B cell (primary cell): Measurements from ENCODE around the gene DOLPP1. TPM values are rescaled to one million over a fixed set of nuclear protein-coding genes. Genes with fewer than 3 reads are reported as not detected.
"Not testable (repeated sequence)": the region's sequence is repeated elsewhere in the genome, so short reads cannot be mapped to it uniquely, and the experiment has no call there.

Experiments
- ATAC-seq: fragments of 200-7000 bp; cut with Tn5 transposase; one replicate; pipeline ENCODE4 v1.10.0; 2021; ENCODE audit warnings: low read depth, mild to moderate bottlenecking, moderate number of reproducible peaks, moderate library complexity
- CTCF ChIA-PET: fragments of 350-600 bp; sonication (Branson Sonifier 250); formaldehyde crosslinking; loops from one replicate; lab custom pipeline; 2021; ENCODE audit warnings: antibody characterized with exemption, inconsistent platforms; lab: Charles Lee
- POLR2A ChIA-PET: fragments of 350-600 bp; sonication (Branson Sonifier 250); formaldehyde crosslinking; loops from one replicate; lab custom pipeline; 2021; ENCODE audit warnings: antibody characterized with exemption; lab: Charles Lee
- DNase-seq: peaks from one replicate; pipeline ENCODE4 v3.0.0; 2013
- H2AFZ ChIP-seq: 2 replicates; pipeline ENCODE4 v1.6.1; 2012; ENCODE audit warnings: mild to moderate bottlenecking, low read depth, low read length; ENCODE audit not compliant: insufficient read depth, poor library complexity, severe bottlenecking
- H3K27ac ChIP-seq, 2 donors: 1 replicate in 1 of 2; 2 replicates in 1 of 2; pipeline ENCODE4 v1.5.1; 2012 to 2013; ENCODE audit warnings: low read length in 2 of 2, mild to moderate bottlenecking in 2 of 2, moderate library complexity in 1 of 2
- H3K27me3 ChIP-seq, 4 experiments: fragments of 200-600 bp in 1 of 4; sonication (generic) in 1 of 4; replicated peaks in 1 of 4; 1 replicate in 2 of 4; 2 replicates in 2 of 4; pipeline versions ENCODE4 v1.6.1 to v1.7.0; 2013 to 2016; ENCODE audit warnings: low read length in 3 of 4, mild to moderate bottlenecking in 2 of 4, mixed read lengths in 1 of 4, moderate library complexity in 1 of 4; ENCODE audit not compliant: insufficient read depth in 4 of 4, control insufficient read depth in 3 of 4; ENCODE audit errors: control extremely low read depth in 1 of 4
- H3K36me3 ChIP-seq, 2 experiments: replicated peaks in 1 of 2; 1 replicate in 1 of 2; 2 replicates in 1 of 2; pipeline versions ENCODE4 v1.6.1 to v1.7.1; 2013; ENCODE audit warnings: low read length in 1 of 2; ENCODE audit not compliant: insufficient read depth in 2 of 2, control insufficient read depth in 1 of 2; ENCODE audit errors: control extremely low read depth in 1 of 2, extremely low read depth in 1 of 2
- H3K4me1 ChIP-seq, 2 donors: fragments of 200-600 bp in 1 of 2; sonication (generic) in 1 of 2; 1 replicate in 1 of 2; 2 replicates in 1 of 2; pipeline versions ENCODE4 v1.5.1 to v1.6.1; 2013 to 2017; ENCODE audit warnings: low read length in 2 of 2; ENCODE audit not compliant: control insufficient read depth in 2 of 2, insufficient read depth in 2 of 2
- H3K4me2 ChIP-seq: replicated peaks from 2 replicates; pipeline ENCODE3; 2012; ENCODE audit warnings: mild to moderate bottlenecking, low read depth, low read length; ENCODE audit not compliant: poor library complexity, severe bottlenecking
- H3K4me3 ChIP-seq, 5 experiments: fragments of 200-600 bp in 1 of 5; sonication (generic) in 1 of 5; 1 replicate in 3 of 5; 2 replicates in 2 of 5; pipeline versions ENCODE4 v1.5.1 to v1.7.0; 2011 to 2016; ENCODE audit warnings: low read length in 4 of 5, mild to moderate bottlenecking in 4 of 5, low read depth in 2 of 5, control low read depth in 1 of 5, moderate library complexity in 1 of 5; ENCODE audit not compliant: insufficient read depth in 1 of 5; ENCODE audit errors: control extremely low read depth in 1 of 5, extremely low read depth in 1 of 5
- H3K79me2 ChIP-seq: fragments of 200-600 bp; sonication (generic); one replicate; pipeline ENCODE4 v1.6.0; 2016; ENCODE audit warnings: low read length; ENCODE audit not compliant: control insufficient read depth, insufficient read depth
- H3K9ac ChIP-seq: fragments of 200-600 bp; sonication (generic); 2 replicates; pipeline ENCODE4 v1.6.1; 2017; ENCODE audit warnings: mild to moderate bottlenecking, low read length, moderate library complexity
- H3K9me3 ChIP-seq, 3 donors: one replicate each; pipeline versions ENCODE4 v1.6.1 to v1.7.1; 2013; ENCODE audit warnings: low read length in 2 of 3; ENCODE audit not compliant: control insufficient read depth in 2 of 3, insufficient read depth in 1 of 3; ENCODE audit errors: control extremely low read depth in 1 of 3
- H4K20me1 ChIP-seq: 2 replicates; pipeline ENCODE4 v1.6.0; 2012; ENCODE audit warnings: mild to moderate bottlenecking, low read length; ENCODE audit not compliant: insufficient read depth, control insufficient read depth, poor library complexity, severe bottlenecking
- H3K27ac Mint-ChIP-seq: one replicate; pipeline ENCODE4 v1.8.0; 2021; ENCODE audit warnings: mixed read lengths
- H3K27me3 Mint-ChIP-seq: one replicate; pipeline ENCODE4 v1.8.0; 2021; ENCODE audit warnings: mixed read lengths
- H3K4me1 Mint-ChIP-seq: one replicate; pipeline ENCODE4 v1.8.0; 2021; ENCODE audit warnings: mixed read lengths
- H3K4me3 Mint-ChIP-seq: one replicate; pipeline ENCODE4 v1.8.0; 2021; ENCODE audit warnings: mixed read lengths
- H3K9me3 Mint-ChIP-seq: one replicate; pipeline ENCODE4 v1.8.0; 2022; ENCODE audit warnings: mixed read lengths; ENCODE audit not compliant: insufficient read depth
- CTCF ChIP-seq: fragments of 200-600 bp; IDR thresholded peaks from one replicate; pipeline ENCODE4 v1.8.0; 2022; ENCODE audit warnings: antibody characterized with exemption, mild to moderate bottlenecking
- EZH2 ChIP-seq: IDR thresholded peaks from 2 replicates; pipeline ENCODE4 v1.6.1; 2012; ENCODE audit warnings: borderline replicate concordance, low read depth, mild to moderate bottlenecking, moderate library complexity, low read length; ENCODE audit not compliant: insufficient read depth, poor library complexity, severe bottlenecking
- WGBS: methylation state at CpG from one replicate; pipeline ENCODE4 v1.1.5; 2013; ENCODE audit warnings: missing lambda C conversion rate; ENCODE audit not compliant: insufficient coverage; 5-methylcytosine and 5-hydroxymethylcytosine counted together
- intact Hi-C: fragments of 100-400 bp; cut with micrococcal nuclease; formaldehyde crosslinking; loops from one replicate; pipeline ENCODE4 v1.10.0; 2022
- polyA plus RNA-seq: library from polyadenylated mRNA; depleted of rRNA; stranded (reverse); fragments of >200 nt; gene quantifications from 2 replicates; pipeline ENCODE4 v1.2.3, GENCODE V29; 2012
- total RNA-seq, 2 donors: library from RNA; stranded (reverse); fragments of 120-200 nt in 1 of 2; gene quantifications; 1 replicate in 1 of 2; 2 replicates in 1 of 2; pipeline versions ENCODE4 v1.2.3 to v1.2.4, GENCODE V29; 2013 to 2022

Gene DOLPP1
- total and polyA plus RNA-seq, 2 donors (not counting 1 experiment from before 2014, with no cell fraction given): 4.7 to 8.6 TPM

DNA sequence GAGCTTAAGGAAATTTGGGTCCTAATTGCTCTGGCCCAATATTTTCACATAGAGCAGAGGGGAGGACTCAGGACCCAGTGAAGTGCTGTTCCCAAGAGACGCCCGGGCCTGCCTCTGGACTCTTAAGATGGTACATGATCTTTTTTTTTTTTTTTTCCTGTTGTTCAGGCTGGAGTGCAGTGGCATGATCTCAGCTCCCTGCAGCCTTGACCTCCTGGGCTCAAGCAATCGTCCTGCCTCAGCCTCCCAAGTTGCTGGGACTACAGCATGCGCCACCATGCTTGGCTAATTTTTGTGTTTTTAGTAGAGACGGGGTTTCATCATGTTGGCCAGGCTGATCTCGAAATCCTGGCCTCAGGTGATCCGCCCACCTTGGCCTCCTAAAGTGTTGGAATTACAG, 49.4 kb downstream of the DOLPP1 start:
- intact Hi-C loops: loop anchor here (5.0 kb wide), 1 partner anchor 1107 kb away; no protein-coding TSS in a partner anchor
- H3K27ac Mint-ChIP-seq, H3K9ac ChIP-seq, ATAC-seq, H3K9me3 ChIP-seq, H3K4me3 Mint-ChIP-seq, H3K4me1 ChIP-seq, H3K79me2 ChIP-seq, H3K4me3 ChIP-seq, DNase-seq, H3K27ac ChIP-seq, H3K27me3 Mint-ChIP-seq, H3K27me3 ChIP-seq, H3K4me2 ChIP-seq, H2AFZ ChIP-seq, H4K20me1 ChIP-seq, H3K4me1 Mint-ChIP-seq, H3K9me3 Mint-ChIP-seq: not testable (repeated sequence)
- POLR2A ChIA-PET: interaction anchor here (1.8 kb wide), 1 partner anchor 494 kb away, joined by 7 read pairs; no protein-coding TSS in a partner anchor
- CTCF ChIA-PET: interaction anchor here (0.7 to 18.9 kb wide), 11 partner anchors 8 to 660 kb away, joined by 3 to 382 read pairs (median 29); partner anchors contain the start of genes C9orf50, IER5L and NTMT1
- 100% methylated on average over 5 of the region's 7 CpGs for WGBS
- H3K36me3 ChIP-seq: peaks cover 1 to 42% of the 10 kb centered on the region in 2 experiments

DNA sequence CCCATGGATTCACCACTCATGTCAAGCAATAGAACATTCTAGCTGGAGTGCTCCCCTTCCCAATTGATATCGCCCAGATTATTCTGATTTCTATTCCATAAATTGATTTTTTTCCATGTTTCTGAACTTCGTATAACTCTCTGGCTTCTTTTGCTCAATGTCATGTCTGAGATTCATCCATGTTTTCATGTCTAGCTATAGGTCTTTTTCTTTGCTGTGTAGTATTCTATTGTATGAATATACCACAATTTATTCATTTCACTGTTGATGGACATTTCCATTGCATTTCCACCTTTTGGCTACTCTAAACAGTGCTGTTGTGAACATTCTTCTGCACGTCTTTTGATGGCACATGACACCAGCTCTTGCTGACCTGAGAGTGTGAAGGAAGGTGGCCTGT, 49.9 kb downstream of the DOLPP1 start:
- Histone ChIP-seq H4K20me1 (peaks cover 8% of the 10 kb centered on the region), H3K36me3 (peaks cover 1 to 37% of the 10 kb centered on the region in 2 experiments), H3K27ac (no peak overlapping the region), H3K4me1 (peaks cover 4 to 8% of the 10 kb centered on the region in 2 donors), H3K4me3 (no peak overlapping the region), H3K9me3 (no peaks in the 10 kb centered on the region), H3K79me2 (no peaks in the 10 kb centered on the region), H2AFZ (no peak overlapping the region), H3K9ac (no peak overlapping the region), H3K27me3 (no peaks in the 10 kb centered on the region), H3K4me2 (no peak overlapping the region)
- H3K4me1 Mint-ChIP-seq: peaks cover 5% of the 10 kb centered on the region
- CTCF ChIA-PET: interaction anchor here (0.7 to 18.9 kb wide), 16 partner anchors 9 to 720 kb away, joined by 3 to 382 read pairs (median 16); partner anchors contain the start of genes C9orf50, IER5L and NTMT1
- H3K9me3 Mint-ChIP-seq: no peaks in the 10 kb centered on the region
- no peaks in the 10 kb centered on the region for H3K27me3 Mint-ChIP-seq
- H3K27ac Mint-ChIP-seq: peak overlapping the region; percentile 46
- DNase-seq (no peak), ATAC-seq (no peak)
- intact Hi-C loops: loop anchor here (1.0 to 5.0 kb wide), 4 partner anchors 480 to 1107 kb away; no protein-coding TSS in a partner anchor
- POLR2A ChIA-PET: interaction anchor here (0.5 to 1.8 kb wide), 3 partner anchors 208 to 494 kb away, joined by 4 to 7 read pairs (median 5); no protein-coding TSS in a partner anchor
- H3K4me3 Mint-ChIP-seq: no peak overlapping the region
- 86% methylated on average over 2 of the region's 3 CpGs for WGBS
- TF ChIP-seq EZH2 (no peak), CTCF (no peak)
